PC-9 (cell line): ENCODE data around the gene BUB1B.
"Not testable (repeated sequence)": the region's sequence is repeated elsewhere in the genome, so short reads cannot be mapped to it uniquely, and the experiment has no call there.

Source experiments
- CTCF ChIP-seq: fragments of 200-600 bp; sonication (generic); conservative IDR thresholded peaks from 2 replicates; pipeline ENCODE4 v1.6.1; 2017; ENCODE audit warnings: mixed run types, antibody characterized with exemption, mild to moderate bottlenecking, moderate library complexity
- EZH2 ChIP-seq: fragments of 200-600 bp; sonication (generic); IDR thresholded peaks from 2 replicates; pipeline ENCODE4 v1.8.0; 2017; ENCODE audit warnings: antibody characterized with exemption, low read depth

- not testable (repeated sequence) for TF ChIP-seq CTCF, EZH2
Measured at GRCh38 chr15:40122989-40123388, 37.9 kb upstream of the BUB1B start.
